ENCODE measurements around the gene CENPC.
"Not testable (repeated sequence)": the region's sequence is repeated elsewhere in the genome, so short reads cannot be mapped to it uniquely, and the experiment has no call there.

Gene CENPC, protein sequence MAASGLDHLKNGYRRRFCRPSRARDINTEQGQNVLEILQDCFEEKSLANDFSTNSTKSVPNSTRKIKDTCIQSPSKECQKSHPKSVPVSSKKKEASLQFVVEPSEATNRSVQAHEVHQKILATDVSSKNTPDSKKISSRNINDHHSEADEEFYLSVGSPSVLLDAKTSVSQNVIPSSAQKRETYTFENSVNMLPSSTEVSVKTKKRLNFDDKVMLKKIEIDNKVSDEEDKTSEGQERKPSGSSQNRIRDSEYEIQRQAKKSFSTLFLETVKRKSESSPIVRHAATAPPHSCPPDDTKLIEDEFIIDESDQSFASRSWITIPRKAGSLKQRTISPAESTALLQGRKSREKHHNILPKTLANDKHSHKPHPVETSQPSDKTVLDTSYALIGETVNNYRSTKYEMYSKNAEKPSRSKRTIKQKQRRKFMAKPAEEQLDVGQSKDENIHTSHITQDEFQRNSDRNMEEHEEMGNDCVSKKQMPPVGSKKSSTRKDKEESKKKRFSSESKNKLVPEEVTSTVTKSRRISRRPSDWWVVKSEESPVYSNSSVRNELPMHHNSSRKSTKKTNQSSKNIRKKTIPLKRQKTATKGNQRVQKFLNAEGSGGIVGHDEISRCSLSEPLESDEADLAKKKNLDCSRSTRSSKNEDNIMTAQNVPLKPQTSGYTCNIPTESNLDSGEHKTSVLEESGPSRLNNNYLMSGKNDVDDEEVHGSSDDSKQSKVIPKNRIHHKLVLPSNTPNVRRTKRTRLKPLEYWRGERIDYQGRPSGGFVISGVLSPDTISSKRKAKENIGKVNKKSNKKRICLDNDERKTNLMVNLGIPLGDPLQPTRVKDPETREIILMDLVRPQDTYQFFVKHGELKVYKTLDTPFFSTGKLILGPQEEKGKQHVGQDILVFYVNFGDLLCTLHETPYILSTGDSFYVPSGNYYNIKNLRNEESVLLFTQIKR

GRCh38 chr4:67545199-67546003 lies at the start of gene CENPC:
Gene CENPC, minus strand, starts transcription at chr4:67545503. Its CDS starts 148 bp downstream, at chr4:67545355.
- DNase-seq, result peak; percentile 85

GRCh38 chr4:67593741-67594175 lies 48.5 kb upstream of the CENPC start:
- no peak for DNase-seq

DNA sequence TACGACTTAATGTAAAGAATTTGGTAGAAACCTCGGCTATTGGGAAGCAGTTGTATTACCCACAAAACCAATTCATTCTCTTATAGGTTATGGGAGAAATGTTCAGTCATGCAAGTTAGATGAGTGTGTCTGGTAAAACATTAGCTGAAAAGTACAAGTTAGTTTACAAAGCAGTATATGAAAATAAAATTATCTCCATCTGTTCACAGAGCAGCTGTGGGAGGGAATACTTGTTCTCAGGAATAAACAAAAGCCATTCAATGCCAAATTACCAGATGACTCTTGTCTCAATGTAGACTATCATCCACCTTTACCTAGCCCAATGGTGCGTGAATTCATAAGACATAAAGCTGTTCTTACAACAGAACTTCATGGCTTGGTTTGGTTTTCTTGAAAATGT lies 41.9 kb upstream of the CENPC start:
- DNase-seq, result no peak

DNA sequence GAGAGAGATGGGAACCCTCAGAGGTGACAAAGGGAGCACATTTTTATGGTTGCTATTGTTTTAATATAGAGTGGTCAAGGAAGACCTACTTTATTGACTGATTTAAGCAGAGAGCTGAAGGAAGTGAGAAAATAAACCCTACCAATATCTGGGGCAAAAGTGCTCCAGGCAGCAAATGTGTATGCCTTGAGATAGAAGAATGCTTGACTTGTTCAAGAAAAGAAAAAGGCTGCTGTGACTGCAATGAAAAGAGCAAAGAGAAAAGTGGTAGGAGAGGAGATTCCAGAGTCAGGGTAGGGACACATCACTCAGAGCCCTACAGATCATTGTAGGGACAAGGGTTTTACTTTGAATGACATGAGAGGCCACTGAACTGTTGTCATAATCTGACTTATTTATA lies 39.2 kb upstream of the CENPC start:
- no peak for DNase-seq

GRCh38 chr4:67581913-67582312 lies 36.6 kb upstream of the CENPC start:
- DNase-seq, result no peak

DNA sequence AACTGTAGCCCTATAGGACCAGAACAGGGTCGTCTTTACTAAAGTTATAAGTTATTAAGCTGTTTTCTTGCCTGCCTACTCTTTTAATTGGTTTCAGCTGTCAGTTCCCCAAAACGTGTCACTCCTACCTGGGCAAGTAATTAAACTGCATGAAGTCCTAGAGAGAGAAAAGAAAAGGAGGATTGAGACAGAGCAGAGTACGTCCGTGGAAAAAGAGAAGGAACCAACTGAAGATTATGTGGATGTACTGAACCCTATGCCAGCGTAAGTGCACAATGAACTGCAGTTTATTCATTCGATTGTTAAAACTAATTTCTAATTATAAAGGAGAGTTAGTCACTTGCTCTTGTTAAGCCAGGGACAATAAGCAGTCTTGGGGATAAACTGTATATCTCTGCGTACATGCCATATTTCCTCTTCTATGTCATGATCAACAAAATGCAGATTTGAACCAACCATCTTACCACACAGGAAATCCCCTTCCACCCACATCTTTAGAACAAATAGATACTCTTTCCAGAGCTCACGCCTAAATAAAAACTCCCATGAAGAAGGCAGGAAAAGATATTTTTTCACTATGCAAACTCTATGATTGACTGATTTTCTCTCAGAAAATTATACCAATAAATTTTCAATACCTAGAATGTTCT lies 36.0 kb upstream of the CENPC start:
- DNase-seq, result no peak

DNA sequence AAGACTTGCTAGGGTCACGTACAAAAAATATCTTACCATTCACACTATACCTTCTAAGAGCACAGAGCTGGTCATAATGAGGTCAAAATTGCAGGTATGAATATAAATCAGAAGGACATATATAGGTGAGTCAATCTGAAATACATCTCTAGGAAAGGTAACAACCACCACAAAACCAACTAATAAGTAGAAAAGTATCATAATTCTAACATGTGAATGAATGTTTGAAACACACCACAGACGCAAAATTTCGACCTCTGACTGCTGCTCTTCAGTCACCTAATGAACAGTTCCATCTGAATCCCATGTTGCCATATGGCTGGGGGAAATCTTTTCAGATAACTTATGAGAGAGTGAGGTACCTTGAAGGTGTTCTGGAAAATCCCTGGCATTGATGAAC lies 35.3 kb upstream of the CENPC start:
- DNase-seq, result no peak

DNA sequence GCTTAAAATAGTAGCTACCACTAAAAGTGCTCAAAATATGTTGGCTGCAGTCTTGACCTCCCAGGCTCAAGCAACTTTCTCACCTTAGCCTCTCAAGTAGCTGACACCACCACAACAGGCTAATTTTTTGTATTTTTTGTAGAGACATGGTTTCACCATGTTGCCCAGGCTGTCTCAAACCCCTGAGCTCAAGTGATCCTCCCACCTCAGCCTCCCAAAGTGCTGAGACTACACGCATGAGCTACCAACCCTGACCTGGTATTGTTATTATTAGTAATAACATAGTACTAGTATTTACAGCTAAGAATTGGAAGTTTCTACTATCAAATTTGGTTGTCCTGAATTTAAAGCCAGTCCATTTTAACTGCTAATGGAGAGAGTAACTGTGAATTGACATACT lies 31.2 kb upstream of the CENPC start:
- no peak for DNase-seq

DNA sequence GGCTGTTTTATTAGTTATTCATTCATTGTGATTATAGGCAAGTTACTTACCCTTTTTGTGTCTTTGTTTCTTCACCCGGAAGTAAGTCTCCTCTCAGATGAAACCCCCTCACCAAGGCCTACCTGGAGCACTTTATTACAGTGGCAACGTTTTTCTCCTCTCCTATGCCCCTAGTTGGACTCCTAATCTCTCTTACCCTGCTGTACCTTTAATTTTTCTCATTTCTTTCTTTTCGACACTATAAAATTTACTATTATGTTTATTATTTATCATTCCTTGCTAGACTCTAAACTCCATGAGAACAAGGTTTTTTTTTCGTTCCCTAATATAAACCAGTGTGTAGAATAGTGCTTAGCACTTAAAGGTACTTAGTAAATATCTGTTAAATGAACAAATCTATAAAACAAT lies 30.8 kb upstream of the CENPC start:
- DNase-seq, result no peak

- DNase-seq, result no peak
Observed at GRCh38 chr4:67575232-67576058, 30.1 kb upstream of the CENPC start.

- DNase-seq, result no peak
Observed at GRCh38 chr4:67573193-67573592, 27.9 kb upstream of the CENPC start.

GRCh38 chr4:67571975-67572374 lies 26.7 kb upstream of the CENPC start:
- DNase-seq, result no peak

DNA sequence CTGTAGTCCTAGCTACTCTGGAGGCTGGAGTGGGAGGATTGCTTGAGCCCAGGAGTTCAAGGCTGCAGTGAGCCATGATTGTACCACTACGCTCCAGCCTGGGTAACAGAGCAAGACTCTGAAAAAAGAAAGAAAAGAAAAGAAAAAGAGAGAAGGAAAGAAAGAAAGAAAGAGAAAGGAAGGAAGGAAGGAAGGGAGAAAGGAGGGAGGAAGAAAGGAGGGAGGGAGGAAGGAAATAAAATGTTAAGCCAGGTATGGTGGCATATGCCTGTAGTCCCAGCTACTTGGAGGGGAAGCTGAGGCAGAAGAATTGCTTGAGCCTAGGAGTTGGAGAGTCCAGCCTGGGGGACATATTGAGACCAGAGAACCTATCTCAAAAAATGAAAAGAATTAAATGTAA lies 25.2 kb upstream of the CENPC start:
- DNase-seq, result no peak

DNA sequence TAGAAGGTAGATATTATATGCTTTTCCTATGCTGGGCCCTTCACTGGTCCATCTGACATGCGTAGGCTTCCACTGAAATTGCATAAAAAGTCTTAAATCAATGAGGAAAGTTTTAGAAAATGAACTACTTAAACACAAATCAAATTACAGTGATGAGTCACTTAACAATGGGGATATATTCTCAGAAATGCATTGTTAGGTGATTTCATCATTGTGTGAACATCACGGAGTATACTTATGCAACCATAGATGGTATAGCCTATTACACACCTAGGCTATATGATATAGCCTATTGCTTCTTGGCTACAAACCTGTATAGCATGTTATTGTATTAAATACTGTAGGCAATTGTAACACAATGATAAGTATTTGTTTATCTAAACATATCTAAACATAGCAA lies 23.5 kb upstream of the CENPC start:
- DNase-seq, result no peak

GRCh38 chr4:67566335-67566734 lies 21.0 kb upstream of the CENPC start:
- no peak for DNase-seq

DNA sequence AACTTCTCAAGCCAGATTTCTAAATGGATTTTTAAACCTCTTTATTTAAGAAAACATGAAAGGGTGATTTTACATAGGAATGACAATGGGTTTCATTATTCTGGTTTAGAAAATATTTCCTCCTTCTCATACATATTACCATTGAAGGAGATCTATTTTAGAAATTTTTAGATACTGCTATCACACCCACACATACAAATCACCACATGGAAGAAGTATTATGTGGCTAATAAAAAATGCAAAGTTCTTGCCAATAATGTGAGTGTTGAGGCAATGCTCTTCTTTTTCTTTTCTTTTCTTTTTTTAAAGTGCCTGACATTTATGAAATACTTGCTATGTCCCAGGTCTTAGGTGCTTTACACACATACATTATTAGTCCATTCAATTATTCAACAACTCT lies 20.0 kb upstream of the CENPC start:
- DNase-seq, result no peak

- DNase-seq, result no peak
Observed at GRCh38 chr4:67558493-67558892, 13.2 kb upstream of the CENPC start, which contains the start of gene STAP1. Gene STAP1, plus strand, starts transcription at chr4:67558727. Its CDS starts 83 bp downstream, at chr4:67558810.

GRCh38 chr4:67556436-67556835 lies 11.1 kb upstream of the CENPC start:
- DNase-seq, result no peak

DNA sequence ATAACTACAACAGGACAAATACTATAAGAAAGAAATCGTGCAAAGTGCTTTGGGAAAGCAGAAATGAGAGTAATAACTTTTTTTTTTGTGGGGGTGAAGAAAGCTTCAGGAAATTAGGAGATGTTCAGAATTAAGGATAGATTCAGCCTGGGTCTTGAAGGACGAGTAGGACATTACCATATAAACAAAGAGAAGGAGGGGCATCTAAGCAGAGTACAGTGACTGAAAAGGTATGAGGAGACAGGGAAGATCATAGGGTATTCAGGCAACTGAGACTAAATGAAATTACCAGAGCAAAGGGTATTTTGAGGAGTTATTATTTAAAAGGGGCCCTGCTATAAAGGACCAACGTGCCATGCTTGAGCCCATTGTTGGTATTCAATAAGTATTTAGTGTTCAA lies 10.1 kb upstream of the CENPC start:
- DNase-seq, result no peak

DNA sequence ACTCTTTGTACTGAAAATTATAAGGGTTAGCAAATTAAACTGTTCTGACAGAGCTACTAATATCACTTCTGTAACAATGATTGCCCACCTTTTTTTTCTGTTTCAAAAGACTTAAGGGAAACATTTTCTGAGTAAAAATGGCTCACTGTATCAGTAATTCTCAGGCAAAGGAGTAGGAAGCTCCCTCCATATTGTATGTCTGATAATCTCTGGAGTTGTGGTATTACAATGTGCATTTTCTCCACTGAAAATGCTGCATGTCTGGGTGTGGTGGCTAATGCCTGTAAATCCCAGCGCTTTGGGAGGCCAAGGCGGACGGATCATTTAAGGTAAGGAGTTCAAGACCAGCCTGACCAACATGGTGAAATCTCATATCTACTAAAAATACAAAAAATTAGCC lies 8.8 kb upstream of the CENPC start:
- no peak for DNase-seq

- DNase-seq, result not testable (repeated sequence)
Observed at GRCh38 chr4:67552146-67552792, 7.0 kb upstream of the CENPC start.

Data from GOT3 (cell line).